Esophagus muscularis mucosa (tissue), 4 donors: ENCODE data around the gene IRF8. TPM values are rescaled to one million over a fixed set of nuclear protein-coding genes. Genes with fewer than 3 reads are reported as not detected.
A peak's percentile ranks its signal among the peaks of the same experiment; 100 is the strongest.
"Not testable (repeated sequence)": the region's sequence is repeated elsewhere in the genome, so short reads cannot be mapped to it uniquely, and the experiment has no call there.

Experiments used
- DNase-seq: peaks from one replicate; pipeline ENCODE4 v3.0.0-alpha.2; 2017; ENCODE audit errors: extremely low spot score
- H3K27ac ChIP-seq, 4 donors: fragments of 200-600 bp; sonication (generic); replicated peaks in 1 of 4; 1 replicate in 3 of 4; 2 replicates in 1 of 4; pipeline ENCODE4 v1.5.1; 2016 to 2019; ENCODE audit warnings: mild to moderate bottlenecking in 1 of 4
- H3K27me3 ChIP-seq, 4 donors: fragments of 200-600 bp; sonication (generic); one replicate each; pipeline versions ENCODE4 v1.5.1 to v1.6.0; 2016 to 2019
- H3K36me3 ChIP-seq, 4 donors: fragments of 200-600 bp; sonication (generic); one replicate each; pipeline ENCODE4 v1.5.1; 2016 to 2019
- H3K4me1 ChIP-seq, 4 donors: fragments of 200-600 bp; sonication (generic); one replicate each; pipeline ENCODE4 v1.5.1; 2016 to 2019
- H3K4me3 ChIP-seq, 4 donors: fragments of 200-600 bp; sonication (generic); 1 replicate in 2 of 4; 2 replicates in 2 of 4; pipeline ENCODE4 v1.5.1; 2016 to 2019; ENCODE audit warnings: mild to moderate bottlenecking in 4 of 4, moderate library complexity in 1 of 4
- H3K9me3 ChIP-seq, 4 donors: fragments of 200-600 bp; sonication (generic); 1 replicate in 3 of 4; 2 replicates in 1 of 4; pipeline ENCODE4 v1.5.1; 2016 to 2019
- EP300 ChIP-seq: sonication (generic); formaldehyde crosslinking; IDR thresholded peaks from one replicate; pipeline ENCODE4 v1.6.1; 2017; ENCODE audit warnings: antibody characterized with exemption
- POLR2A ChIP-seq: fragments of 450-650 bp; IDR thresholded peaks from one replicate; pipeline ENCODE4 v1.6.1; 2017; ENCODE audit warnings: antibody characterized with exemption, moderate library complexity, mild to moderate bottlenecking, low read depth
- POLR2AphosphoS5 ChIP-seq, 2 donors: sonication (generic); formaldehyde crosslinking; IDR thresholded peaks; one replicate each; pipeline ENCODE4 v1.6.1; 2017; ENCODE audit warnings: antibody characterized with exemption in 2 of 2
- WGBS: methylation state at CpG from one replicate; pipeline ENCODE4 v1.1.5; 2018; 5-methylcytosine and 5-hydroxymethylcytosine counted together
- intact Hi-C: fragments of 100-400 bp; cut with DNase I; formaldehyde crosslinking; loops from one replicate; pipeline ENCODE4 v1.15.1; 2023
- total RNA-seq, 4 donors: library from RNA; depleted of rRNA; stranded (reverse); fragments of >200 nt; gene quantifications; one replicate each; pipeline versions ENCODE4 v1.1.0 to v1.2.1, GENCODE V29; 2016
- TF ChIP-seq, protein P1 (sequence below), 3 experiments: fragments of 200-600 bp in 2 of 3; fragments of 450-650 bp in 1 of 3; sonication (generic) in 2 of 3; IDR thresholded peaks; one replicate each; pipeline ENCODE4 v1.5.1; 2017 to 2019; ENCODE audit warnings: antibody characterized with exemption in 3 of 3, mild to moderate bottlenecking in 2 of 3, moderate library complexity in 1 of 3

Gene IRF8
- total RNA-seq, 4 donors from 2014 or later, result 5.1 to 12.9 (median 10.4) TPM

GRCh38 chr16:85872734-85873133 lies 26.2 kb upstream of the IRF8 start:
- DNase-seq, result no peak
- peaks cover 0 to 4% (median 0%) of the 10 kb centered on the region in 4 donors for H3K9me3 ChIP-seq
- intact Hi-C loops, result no loop called here
- H3K4me1 ChIP-seq, result peaks cover 0 to 15% (median 5%) of the 10 kb centered on the region in 4 donors
- 65% methylated on average over 7 of the region's 7 CpGs for WGBS
- TF ChIP-seq EP300 (no peak), POLR2AphosphoS5 (IDR thresholded peaks at IDR 0.05) (peak in 1 of 2 donors; percentile 15), POLR2A (no peak)
- TF ChIP-seq, protein P1, sequence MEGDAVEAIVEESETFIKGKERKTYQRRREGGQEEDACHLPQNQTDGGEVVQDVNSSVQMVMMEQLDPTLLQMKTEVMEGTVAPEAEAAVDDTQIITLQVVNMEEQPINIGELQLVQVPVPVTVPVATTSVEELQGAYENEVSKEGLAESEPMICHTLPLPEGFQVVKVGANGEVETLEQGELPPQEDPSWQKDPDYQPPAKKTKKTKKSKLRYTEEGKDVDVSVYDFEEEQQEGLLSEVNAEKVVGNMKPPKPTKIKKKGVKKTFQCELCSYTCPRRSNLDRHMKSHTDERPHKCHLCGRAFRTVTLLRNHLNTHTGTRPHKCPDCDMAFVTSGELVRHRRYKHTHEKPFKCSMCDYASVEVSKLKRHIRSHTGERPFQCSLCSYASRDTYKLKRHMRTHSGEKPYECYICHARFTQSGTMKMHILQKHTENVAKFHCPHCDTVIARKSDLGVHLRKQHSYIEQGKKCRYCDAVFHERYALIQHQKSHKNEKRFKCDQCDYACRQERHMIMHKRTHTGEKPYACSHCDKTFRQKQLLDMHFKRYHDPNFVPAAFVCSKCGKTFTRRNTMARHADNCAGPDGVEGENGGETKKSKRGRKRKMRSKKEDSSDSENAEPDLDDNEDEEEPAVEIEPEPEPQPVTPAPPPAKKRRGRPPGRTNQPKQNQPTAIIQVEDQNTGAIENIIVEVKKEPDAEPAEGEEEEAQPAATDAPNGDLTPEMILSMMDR (IDR thresholded peaks at IDR 0.05), result no peak
- H3K27ac ChIP-seq, result no peak overlapping the region
- H3K27me3 ChIP-seq, result no peaks in the 10 kb centered on the region
- no peak overlapping the region for H3K4me3 ChIP-seq
- H3K36me3 ChIP-seq, result no peaks in the 10 kb centered on the region

- Histone ChIP-seq H3K9me3 (peaks cover 0 to 4% (median 0%) of the 10 kb centered on the region in 4 donors), H3K27me3 (no peaks in the 10 kb centered on the region), H3K4me1 (peaks cover 0 to 15% (median 5%) of the 10 kb centered on the region in 4 donors), H3K27ac (no peak overlapping the region), H3K36me3 (no peaks in the 10 kb centered on the region), H3K4me3 (no peak overlapping the region)
- DNase-seq, result no peak
- 64% methylated on average over 7 of the region's 8 CpGs for WGBS
- intact Hi-C loops, result no loop called here
- TF ChIP-seq EP300 (no peak), POLR2A (no peak)
These were observed 25.8 kb upstream of the IRF8 start for GRCh38 chr16:85873153-85873552.

GRCh38 chr16:85874031-85874430 lies 24.9 kb upstream of the IRF8 start:
- peaks cover 0 to 15% (median 5%) of the 10 kb centered on the region in 4 donors for H3K4me1 ChIP-seq
- WGBS, result 76% methylated on average over 5 of the region's 5 CpGs

DNA sequence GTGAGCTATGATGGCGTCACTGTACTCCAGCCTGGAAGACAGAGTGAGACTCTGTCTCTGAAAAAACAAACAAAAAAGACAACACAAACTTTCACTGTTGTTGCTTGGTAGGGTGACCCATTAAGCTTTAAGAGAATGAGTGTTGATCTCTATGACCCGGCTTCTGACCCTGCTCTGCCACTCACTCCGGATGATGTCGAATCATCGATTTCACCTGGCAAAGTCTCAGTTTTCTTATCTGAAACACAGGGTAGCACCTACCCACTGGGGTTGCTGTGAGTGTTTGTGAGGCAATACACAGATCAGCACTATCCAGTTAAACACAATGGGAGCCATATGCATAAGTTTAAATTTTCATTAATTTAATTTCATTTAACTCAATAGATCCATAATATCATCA lies 20.6 kb upstream of the IRF8 start:
- TF ChIP-seq, protein P1 (IDR thresholded peaks at IDR 0.05), result no peak
- TF ChIP-seq EP300 (no peak), POLR2AphosphoS5 (IDR thresholded peaks at IDR 0.05) (no peak), POLR2A (no peak)
- no peak for DNase-seq
- intact Hi-C loops, result no loop called here
- Histone ChIP-seq H3K4me1 (peaks cover 0 to 2% (median under 1%) of the 10 kb centered on the region in 4 donors), H3K27ac (no peak overlapping the region), H3K9me3 (no peaks in the 10 kb centered on the region), H3K4me3 (no peak overlapping the region), H3K27me3 (no peaks in the 10 kb centered on the region), H3K36me3 (no peaks in the 10 kb centered on the region)
- WGBS, result 73% methylated on average over 5 of the region's 5 CpGs

More at GRCh38 chr16:85874031-85874430, 24.9 kb upstream of the IRF8 start:
- DNase-seq, intact Hi-C loops, H3K36me3 ChIP-seq, H3K9me3 ChIP-seq, H3K27ac ChIP-seq, H3K4me3 ChIP-seq, H3K27me3 ChIP-seq: not testable (repeated sequence)

DNA sequence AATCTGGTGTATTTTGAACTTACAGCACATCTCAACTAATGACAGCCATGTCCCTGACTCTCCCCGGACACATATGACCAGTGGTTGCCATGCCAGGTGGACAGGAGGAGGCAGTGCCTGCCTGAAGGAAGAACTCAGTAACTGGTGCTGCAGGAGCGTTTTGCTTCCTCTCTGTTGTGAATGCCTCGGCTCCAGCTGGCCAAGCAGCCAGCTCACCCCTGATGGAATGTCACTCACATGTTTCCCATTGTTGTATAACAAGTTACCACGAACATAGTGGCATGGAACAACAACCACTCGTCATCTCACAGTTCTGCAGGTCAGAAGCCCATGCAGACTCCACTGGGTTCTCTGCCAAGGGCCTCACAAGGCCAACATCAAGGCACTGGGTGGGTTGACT lies 20.1 kb upstream of the IRF8 start:
- Histone ChIP-seq H3K9me3 (no peaks in the 10 kb centered on the region), H3K4me3 (no peak overlapping the region), H3K36me3 (no peaks in the 10 kb centered on the region), H3K4me1 (no peaks in the 10 kb centered on the region), H3K27ac (no peak overlapping the region), H3K27me3 (peaks cover 0 to 3% (median 0%) of the 10 kb centered on the region in 4 donors)
- WGBS, result 40% methylated on average over 5 of the region's 5 CpGs
- intact Hi-C loops, result no loop called here
- TF ChIP-seq, protein P1 (IDR thresholded peaks at IDR 0.05), result no peak
- TF ChIP-seq POLR2A (no peak), EP300 (no peak), POLR2AphosphoS5 (IDR thresholded peaks at IDR 0.05) (no peak)
- DNase-seq, result no peak

GRCh38 chr16:85879549-85879948 lies 19.4 kb upstream of the IRF8 start:
- TF ChIP-seq POLR2AphosphoS5 (IDR thresholded peaks at IDR 0.05), result no peak
- Histone ChIP-seq H3K27ac (no peak overlapping the region), H3K36me3 (no peaks in the 10 kb centered on the region), H3K9me3 (no peaks in the 10 kb centered on the region), H3K4me1 (no peaks in the 10 kb centered on the region), H3K27me3 (peaks cover 0 to 10% (median 0%) of the 10 kb centered on the region in 4 donors), H3K4me3 (no peak overlapping the region)
- intact Hi-C loops, result no loop called here
- WGBS, result 75% methylated on average over 6 of the region's 6 CpGs
- DNase-seq, result no peak
